HepG2 (cell line): ENCODE results near the gene NSUN5. TPM values are rescaled to one million over a fixed set of nuclear protein-coding genes. Genes with fewer than 3 reads are reported as not detected.

ENCODE experiments used
- IRX3 ChIP-seq: sonication (generic); formaldehyde crosslinking; IDR thresholded peaks from 2 replicates; pipeline ENCODE4 v1.8.1; 2023; ENCODE audit warnings: mild to moderate bottlenecking, low read depth, missing genetic modification reagents, borderline replicate concordance
- KDM4B ChIP-seq: sonication (generic); formaldehyde crosslinking; IDR thresholded peaks from 2 replicates; pipeline ENCODE4 v1.4.0; 2020; ENCODE audit warnings: missing genetic modification reagents
- MAFF ChIP-seq: IDR thresholded peaks from 2 replicates; pipeline ENCODE4 v1.6.1; 2011; ENCODE audit warnings: low read depth, low read length, improper control_type of control experiment
- MTF2 ChIP-seq: sonication (generic); formaldehyde crosslinking; IDR thresholded peaks from 2 replicates; pipeline ENCODE4 v1.5.0; 2020; ENCODE audit warnings: missing genetic modification reagents, borderline replicate concordance
- PHB2 ChIP-seq: fragments of 450-650 bp; IDR thresholded peaks from 2 replicates; pipeline ENCODE4 v1.6.1; 2018; ENCODE audit not compliant: partially characterized antibody
- SRY ChIP-seq: sonication (generic); formaldehyde crosslinking; IDR thresholded peaks from 2 replicates; pipeline ENCODE4 v1.8.0; 2022; ENCODE audit warnings: mild to moderate bottlenecking, missing genetic modification reagents
- TBX2 ChIP-seq: sonication (generic); formaldehyde crosslinking; IDR thresholded peaks from 2 replicates; pipeline ENCODE4 v1.5.0; 2020; ENCODE audit warnings: missing genetic modification reagents, mild to moderate bottlenecking, borderline replicate concordance
- ZMYM4 ChIP-seq: sonication (generic); formaldehyde crosslinking; IDR thresholded peaks from 2 replicates; pipeline ENCODE4 v1.8.1; 2023; ENCODE audit warnings: mild to moderate bottlenecking, missing genetic modification reagents
- ZNF329 ChIP-seq: sonication (generic); formaldehyde crosslinking; IDR thresholded peaks from 2 replicates; pipeline ENCODE4 v1.9.0; 2021; ENCODE audit warnings: low read depth, mild to moderate bottlenecking, missing genetic modification reagents
- ZNF331 ChIP-seq: sonication (generic); formaldehyde crosslinking; IDR thresholded peaks from 2 replicates; pipeline ENCODE4 v1.4.0; 2020; ENCODE audit warnings: missing genetic modification reagents
- ZNF44 ChIP-seq: sonication (generic); formaldehyde crosslinking; IDR thresholded peaks from 2 replicates; pipeline ENCODE4 v1.5.1; 2020; ENCODE audit warnings: mild to moderate bottlenecking, missing genetic modification reagents
- ZNF629 ChIP-seq: sonication (generic); formaldehyde crosslinking; conservative IDR thresholded peaks from 2 replicates; pipeline ENCODE4 v1.5.0; 2020; ENCODE audit warnings: missing genetic modification reagents
- ZNF678 ChIP-seq: sonication (generic); formaldehyde crosslinking; IDR thresholded peaks from 2 replicates; pipeline ENCODE4 v1.4.0; 2020; ENCODE audit warnings: mild to moderate bottlenecking, missing genetic modification reagents
- polyA plus RNA-seq, 8 experiments: library from polyadenylated mRNA; depleted of rRNA in 3 of 8; stranded (reverse) in 7 of 8; unstranded in 1 of 8; fragments of >200 nt; fragmentation: Illumina TruSeq in 4 of 8; extraction: Trizol in 4 of 8; gene quantifications; 2 replicates each; pipeline versions ENCODE4 v1.2.1 to v1.2.3, GENCODE V29; 2011 to 2016; ENCODE audit warnings: low read depth in 4 of 8, missing spikeins in 1 of 8, mixed read lengths in 1 of 8; ENCODE audit not compliant: insufficient read depth in 1 of 8
- total RNA-seq, 5 experiments: library from RNA; depleted of rRNA; stranded (reverse); fragments of >200 nt; fragmentation: Illumina TruSeq; extraction: Trizol; gene quantifications; 2 replicates each; pipeline ENCODE4 v1.2.3, GENCODE V29; 2016; ENCODE audit warnings: low read depth in 1 of 5
- TF ChIP-seq, protein P1 (sequence below): sonication (generic); formaldehyde crosslinking; IDR thresholded peaks from 2 replicates; pipeline ENCODE4 v1.4.0; 2020; ENCODE audit warnings: missing genetic modification reagents
- TF ChIP-seq, protein P2 (sequence below): sonication (generic); formaldehyde crosslinking; IDR thresholded peaks from 2 replicates; pipeline ENCODE4 v1.5.0; 2020; ENCODE audit warnings: mild to moderate bottlenecking, low read depth, missing genetic modification reagents, borderline replicate concordance
- TF ChIP-seq, protein P3 (sequence below): sonication (generic); formaldehyde crosslinking; IDR thresholded peaks from 2 replicates; pipeline ENCODE4 v1.4.0; 2020; ENCODE audit warnings: missing genetic modification reagents
- TF ChIP-seq, protein P4 (sequence below): sonication (generic); formaldehyde crosslinking; IDR thresholded peaks from 2 replicates; pipeline ENCODE4 v1.8.0; 2022; ENCODE audit warnings: mild to moderate bottlenecking, missing genetic modification reagents; ENCODE audit not compliant: insufficient replicate concordance
- TF ChIP-seq, protein P5 (sequence below): sonication (generic); formaldehyde crosslinking; IDR thresholded peaks from 2 replicates; pipeline ENCODE4 v1.9.0; 2022; ENCODE audit warnings: missing genetic modification reagents, mild to moderate bottlenecking, borderline replicate concordance
- TF ChIP-seq, protein P6 (sequence below): sonication (generic); formaldehyde crosslinking; IDR thresholded peaks from 2 replicates; pipeline ENCODE4 v1.8.1; 2023; ENCODE audit warnings: mild to moderate bottlenecking, missing genetic modification reagents

Gene NSUN5
- total and polyA plus RNA-seq, 2 of the 13 experiments (the other 11 are each of a cell fraction or from before 2014, with no cell fraction given) = 19.9 to 35.8 TPM

DNA sequence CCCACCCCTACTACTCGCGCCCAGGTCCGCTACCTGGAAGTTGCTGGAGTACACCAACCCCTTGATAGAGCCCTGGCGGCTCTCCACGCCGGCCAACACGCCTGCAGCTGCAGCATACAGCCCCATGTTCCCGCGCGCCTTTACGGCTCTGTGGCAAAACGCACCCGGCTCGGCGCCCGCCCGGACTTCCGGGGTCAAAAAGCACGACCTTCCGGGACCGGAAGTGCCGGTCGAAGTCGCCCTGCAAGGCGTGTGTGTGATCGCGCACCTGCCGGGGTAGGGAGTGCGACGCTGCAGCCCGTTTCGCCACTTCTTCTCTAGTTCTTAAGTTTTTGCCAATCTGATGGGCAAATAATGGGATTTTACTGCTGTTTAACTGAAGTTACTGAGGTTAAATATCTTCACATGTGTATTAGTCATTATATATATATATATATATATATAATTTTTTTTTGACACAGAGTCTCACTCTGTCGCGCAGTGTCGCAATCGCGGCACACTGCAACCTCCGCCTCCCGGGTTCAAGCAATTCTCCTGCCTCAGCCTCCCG lies at the start of gene NSUN5 (continued):
- no peak for TF ChIP-seq MAFF
- 0 out of 2 replicates have a peak, but pooled peaks have one; percentile 63 for TF ChIP-seq ZNF44
- TF ChIP-seq, protein P1, sequence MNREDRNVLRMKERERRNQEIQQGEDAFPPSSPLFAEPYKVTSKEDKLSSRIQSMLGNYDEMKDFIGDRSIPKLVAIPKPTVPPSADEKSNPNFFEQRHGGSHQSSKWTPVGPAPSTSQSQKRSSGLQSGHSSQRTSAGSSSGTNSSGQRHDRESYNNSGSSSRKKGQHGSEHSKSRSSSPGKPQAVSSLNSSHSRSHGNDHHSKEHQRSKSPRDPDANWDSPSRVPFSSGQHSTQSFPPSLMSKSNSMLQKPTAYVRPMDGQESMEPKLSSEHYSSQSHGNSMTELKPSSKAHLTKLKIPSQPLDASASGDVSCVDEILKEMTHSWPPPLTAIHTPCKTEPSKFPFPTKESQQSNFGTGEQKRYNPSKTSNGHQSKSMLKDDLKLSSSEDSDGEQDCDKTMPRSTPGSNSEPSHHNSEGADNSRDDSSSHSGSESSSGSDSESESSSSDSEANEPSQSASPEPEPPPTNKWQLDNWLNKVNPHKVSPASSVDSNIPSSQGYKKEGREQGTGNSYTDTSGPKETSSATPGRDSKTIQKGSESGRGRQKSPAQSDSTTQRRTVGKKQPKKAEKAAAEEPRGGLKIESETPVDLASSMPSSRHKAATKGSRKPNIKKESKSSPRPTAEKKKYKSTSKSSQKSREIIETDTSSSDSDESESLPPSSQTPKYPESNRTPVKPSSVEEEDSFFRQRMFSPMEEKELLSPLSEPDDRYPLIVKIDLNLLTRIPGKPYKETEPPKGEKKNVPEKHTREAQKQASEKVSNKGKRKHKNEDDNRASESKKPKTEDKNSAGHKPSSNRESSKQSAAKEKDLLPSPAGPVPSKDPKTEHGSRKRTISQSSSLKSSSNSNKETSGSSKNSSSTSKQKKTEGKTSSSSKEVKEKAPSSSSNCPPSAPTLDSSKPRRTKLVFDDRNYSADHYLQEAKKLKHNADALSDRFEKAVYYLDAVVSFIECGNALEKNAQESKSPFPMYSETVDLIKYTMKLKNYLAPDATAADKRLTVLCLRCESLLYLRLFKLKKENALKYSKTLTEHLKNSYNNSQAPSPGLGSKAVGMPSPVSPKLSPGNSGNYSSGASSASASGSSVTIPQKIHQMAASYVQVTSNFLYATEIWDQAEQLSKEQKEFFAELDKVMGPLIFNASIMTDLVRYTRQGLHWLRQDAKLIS (CRISPR knock-in tag) = no peak
- TF ChIP-seq ZNF678 (CRISPR knock-in tag) = no peak
- TF ChIP-seq MTF2 = no peak
- TF ChIP-seq PHB2 = no peak
- TF ChIP-seq KDM4B = no peak
- TF ChIP-seq TBX2 (CRISPR knock-in tag) = peak; percentile 81; the same call in 1 of the 2 replicates
- no peak for TF ChIP-seq ZNF329 (CRISPR knock-in tag)
- TF ChIP-seq, protein P2, sequence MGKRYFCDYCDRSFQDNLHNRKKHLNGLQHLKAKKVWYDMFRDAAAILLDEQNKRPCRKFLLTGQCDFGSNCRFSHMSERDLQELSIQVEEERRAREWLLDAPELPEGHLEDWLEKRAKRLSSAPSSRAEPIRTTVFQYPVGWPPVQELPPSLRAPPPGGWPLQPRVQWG (CRISPR knock-in tag) = no peak
- TF ChIP-seq, protein P3, sequence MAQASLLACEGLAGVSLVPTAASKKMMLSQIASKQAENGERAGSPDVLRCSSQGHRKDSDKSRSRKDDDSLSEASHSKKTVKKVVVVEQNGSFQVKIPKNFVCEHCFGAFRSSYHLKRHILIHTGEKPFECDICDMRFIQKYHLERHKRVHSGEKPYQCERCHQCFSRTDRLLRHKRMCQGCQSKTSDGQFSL (CRISPR knock-in tag) = peak; percentile 42; the same call in 1 of the 2 replicates
- TF ChIP-seq ZMYM4 = peak; percentile 62; the same call in 1 of the 2 replicates
- peak; percentile 50; the same call in 1 of the 2 replicates for TF ChIP-seq IRX3 (CRISPR knock-in tag)
- TF ChIP-seq ZNF331 = peak; percentile 82
- TF ChIP-seq, protein P4, sequence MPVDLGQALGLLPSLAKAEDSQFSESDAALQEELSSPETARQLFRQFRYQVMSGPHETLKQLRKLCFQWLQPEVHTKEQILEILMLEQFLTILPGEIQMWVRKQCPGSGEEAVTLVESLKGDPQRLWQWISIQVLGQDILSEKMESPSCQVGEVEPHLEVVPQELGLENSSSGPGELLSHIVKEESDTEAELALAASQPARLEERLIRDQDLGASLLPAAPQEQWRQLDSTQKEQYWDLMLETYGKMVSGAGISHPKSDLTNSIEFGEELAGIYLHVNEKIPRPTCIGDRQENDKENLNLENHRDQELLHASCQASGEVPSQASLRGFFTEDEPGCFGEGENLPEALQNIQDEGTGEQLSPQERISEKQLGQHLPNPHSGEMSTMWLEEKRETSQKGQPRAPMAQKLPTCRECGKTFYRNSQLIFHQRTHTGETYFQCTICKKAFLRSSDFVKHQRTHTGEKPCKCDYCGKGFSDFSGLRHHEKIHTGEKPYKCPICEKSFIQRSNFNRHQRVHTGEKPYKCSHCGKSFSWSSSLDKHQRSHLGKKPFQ = peak; percentile 40
- peak; percentile 75; the same call in 1 of the 2 replicates for TF ChIP-seq SRY (CRISPR knock-in tag)
- TF ChIP-seq ZNF629 (CRISPR knock-in tag) = peak; percentile 43; the same call in 1 of the 2 replicates
- TF ChIP-seq, protein P5, sequence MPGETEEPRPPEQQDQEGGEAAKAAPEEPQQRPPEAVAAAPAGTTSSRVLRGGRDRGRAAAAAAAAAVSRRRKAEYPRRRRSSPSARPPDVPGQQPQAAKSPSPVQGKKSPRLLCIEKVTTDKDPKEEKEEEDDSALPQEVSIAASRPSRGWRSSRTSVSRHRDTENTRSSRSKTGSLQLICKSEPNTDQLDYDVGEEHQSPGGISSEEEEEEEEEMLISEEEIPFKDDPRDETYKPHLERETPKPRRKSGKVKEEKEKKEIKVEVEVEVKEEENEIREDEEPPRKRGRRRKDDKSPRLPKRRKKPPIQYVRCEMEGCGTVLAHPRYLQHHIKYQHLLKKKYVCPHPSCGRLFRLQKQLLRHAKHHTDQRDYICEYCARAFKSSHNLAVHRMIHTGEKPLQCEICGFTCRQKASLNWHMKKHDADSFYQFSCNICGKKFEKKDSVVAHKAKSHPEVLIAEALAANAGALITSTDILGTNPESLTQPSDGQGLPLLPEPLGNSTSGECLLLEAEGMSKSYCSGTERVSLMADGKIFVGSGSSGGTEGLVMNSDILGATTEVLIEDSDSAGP (CRISPR knock-in tag) = peak; percentile 74
- TF ChIP-seq, protein P6, sequence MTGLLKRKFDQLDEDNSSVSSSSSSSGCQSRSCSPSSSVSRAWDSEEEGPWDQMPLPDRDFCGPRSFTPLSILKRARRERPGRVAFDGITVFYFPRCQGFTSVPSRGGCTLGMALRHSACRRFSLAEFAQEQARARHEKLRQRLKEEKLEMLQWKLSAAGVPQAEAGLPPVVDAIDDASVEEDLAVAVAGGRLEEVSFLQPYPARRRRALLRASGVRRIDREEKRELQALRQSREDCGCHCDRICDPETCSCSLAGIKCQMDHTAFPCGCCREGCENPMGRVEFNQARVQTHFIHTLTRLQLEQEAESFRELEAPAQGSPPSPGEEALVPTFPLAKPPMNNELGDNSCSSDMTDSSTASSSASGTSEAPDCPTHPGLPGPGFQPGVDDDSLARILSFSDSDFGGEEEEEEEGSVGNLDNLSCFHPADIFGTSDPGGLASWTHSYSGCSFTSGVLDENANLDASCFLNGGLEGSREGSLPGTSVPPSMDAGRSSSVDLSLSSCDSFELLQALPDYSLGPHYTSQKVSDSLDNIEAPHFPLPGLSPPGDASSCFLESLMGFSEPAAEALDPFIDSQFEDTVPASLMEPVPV (CRISPR knock-in tag) = peak; percentile 74
